Neutrophil (primary cell): Measurements from ENCODE around the gene SLC16A8.

Source experiments
- H3K27ac ChIP-seq: fragments of 200-600 bp; sonication (generic); 2 replicates; pipeline ENCODE4 v1.5.1; 2016; ENCODE audit warnings: mild to moderate bottlenecking, moderate library complexity
- H3K27me3 ChIP-seq: fragments of 200-600 bp; sonication (generic); 2 replicates; pipeline ENCODE4 v1.6.0; 2016; ENCODE audit warnings: mild to moderate bottlenecking
- H3K36me3 ChIP-seq: fragments of 200-600 bp; sonication (generic); 2 replicates; pipeline ENCODE4 v1.5.1; 2017
- H3K4me1 ChIP-seq, 2 experiments: fragments of 200-600 bp in 1 of 2; sonication (generic) in 1 of 2; 1 replicate in 1 of 2; 2 replicates in 1 of 2; pipeline versions ENCODE4 v1.5.1 to v1.6.1; 2013 to 2016; ENCODE audit warnings: low read depth in 1 of 2, low read length in 1 of 2, mild to moderate bottlenecking in 1 of 2, moderate library complexity in 1 of 2; ENCODE audit not compliant: control insufficient read depth in 1 of 2, insufficient read depth in 1 of 2
- H3K4me3 ChIP-seq, 2 experiments: fragments of 200-600 bp in 1 of 2; sonication (generic) in 1 of 2; 1 replicate in 1 of 2; 2 replicates in 1 of 2; pipeline ENCODE4 v1.5.1; 2013 to 2016; ENCODE audit warnings: low read depth in 1 of 2, low read length in 1 of 2, mild to moderate bottlenecking in 1 of 2, moderate library complexity in 1 of 2
- H3K9me3 ChIP-seq: fragments of 200-600 bp; sonication (generic); 2 replicates; pipeline ENCODE4 v1.5.1; 2016
- CTCF ChIP-seq: fragments of 200-600 bp; sonication (generic); IDR thresholded peaks from 2 replicates; pipeline ENCODE4 v1.5.1; 2016; ENCODE audit warnings: antibody characterized with exemption

Gene SLC16A8

GRCh38 chr22:38065539-38065938 lies 18.4 kb downstream of the SLC16A8 start:
- Histone ChIP-seq H3K4me1 (no peaks in the 10 kb centered on the region), H3K27me3 (no peaks in the 10 kb centered on the region), H3K27ac (no peak overlapping the region), H3K36me3 (peaks cover 75% of the 10 kb centered on the region), H3K4me3 (no peak overlapping the region), H3K9me3 (no peaks in the 10 kb centered on the region)
- no peak for TF ChIP-seq CTCF

- H3K9me3 ChIP-seq, result no peaks in the 10 kb centered on the region
- H3K27me3 ChIP-seq, result no peaks in the 10 kb centered on the region
- H3K4me1 ChIP-seq, result peaks cover 0 to 2% of the 10 kb centered on the region in 2 experiments
- no peak overlapping the region for H3K4me3 ChIP-seq
- no peak overlapping the region for H3K27ac ChIP-seq
- peaks cover 53% of the 10 kb centered on the region for H3K36me3 ChIP-seq
- TF ChIP-seq CTCF, result no peak
These were observed 21.2 kb downstream of the SLC16A8 start for GRCh38 chr22:38062791-38063190.

GRCh38 chr22:38056969-38057891 lies 26.8 kb downstream of the SLC16A8 start, which contains the start of gene PICK1:
PICK1 (plus strand) TSS chr22:38057404; CDS start chr22:38057810, 406 bp downstream.
- TF ChIP-seq CTCF, result no peak
- no peaks in the 10 kb centered on the region for H3K9me3 ChIP-seq
- H3K36me3 ChIP-seq, result peaks cover 6% of the 10 kb centered on the region
- H3K4me1 ChIP-seq, result peaks cover 12 to 19% of the 10 kb centered on the region in 2 experiments
- peaks cover 11% of the 10 kb centered on the region for H3K27me3 ChIP-seq
- H3K4me3 ChIP-seq, result peak within 1 kb of the TSS; percentile 86 to 94
- H3K27ac ChIP-seq, result peak within 1 kb of the TSS; percentile 86

GRCh38 chr22:38051900-38052862 lies 31.8 kb downstream of the SLC16A8 start:
- Histone ChIP-seq H3K27me3 (peaks cover 11% of the 10 kb centered on the region), H3K27ac (no peak overlapping the region), H3K4me3 (no peak overlapping the region), H3K36me3 (no peaks in the 10 kb centered on the region), H3K9me3 (no peaks in the 10 kb centered on the region), H3K4me1 (peaks cover 6 to 15% of the 10 kb centered on the region in 2 experiments)
- TF ChIP-seq CTCF, result peak; percentile 78

GRCh38 chr22:38051261-38051660 lies 32.7 kb downstream of the SLC16A8 start:
- Histone ChIP-seq H3K4me3 (no peak overlapping the region), H3K27me3 (peaks cover 11% of the 10 kb centered on the region), H3K36me3 (no peaks in the 10 kb centered on the region), H3K9me3 (no peaks in the 10 kb centered on the region), H3K4me1 (peaks cover 0 to 7% of the 10 kb centered on the region in 2 experiments), H3K27ac (no peak overlapping the region)
- no peak for TF ChIP-seq CTCF
